ENCODE measurements around the gene ACSS3. TPM values are rescaled to one million over a fixed set of nuclear protein-coding genes. Genes with fewer than 3 reads are reported as not detected.

ACSS3 gene
- total RNA-seq, 2 donors from 2014 or later: 20.3 to 32.3 TPM

GRCh38 chr12:81146228-81147225 lies 68.6 kb downstream of the ACSS3 start:
- Histone ChIP-seq H3K4me3 (no peak overlapping the region), H3K27me3 (no peaks in the 10 kb centered on the region), H3K27ac (no peak overlapping the region), H3K4me1 (no peaks in the 10 kb centered on the region), H3K36me3 (no peaks in the 10 kb centered on the region), H3K9me3 (no peaks in the 10 kb centered on the region)
- TF ChIP-seq CTCF (IDR thresholded peaks at IDR 0.05): no peak
- DNase-seq (ENCODE audit: low spot score): no peak

- no peaks in the 10 kb centered on the region for H3K27me3 ChIP-seq
- no peak overlapping the region for H3K4me3 ChIP-seq
- TF ChIP-seq CTCF (IDR thresholded peaks at IDR 0.05): no peak
- no peak overlapping the region for H3K27ac ChIP-seq
- H3K36me3 ChIP-seq: peaks cover 5% of the 10 kb centered on the region
- H3K9me3 ChIP-seq: no peaks in the 10 kb centered on the region
- no peak for DNase-seq (ENCODE audit: low spot score)
- no peaks in the 10 kb centered on the region for H3K4me1 ChIP-seq
Observed at GRCh38 chr12:81147292-81147919, 69.5 kb downstream of the ACSS3 start.

- no peak for TF ChIP-seq CTCF (IDR thresholded peaks at IDR 0.05)
- H3K4me3 ChIP-seq: no peak overlapping the region
- no peaks in the 10 kb centered on the region for H3K4me1 ChIP-seq
- no peak for DNase-seq (ENCODE audit: low spot score)
- H3K27ac ChIP-seq: no peak overlapping the region
- peaks cover 9% of the 10 kb centered on the region for H3K36me3 ChIP-seq
- no peaks in the 10 kb centered on the region for H3K9me3 ChIP-seq
- no peaks in the 10 kb centered on the region for H3K27me3 ChIP-seq
Observed at GRCh38 chr12:81150382-81150781, 72.5 kb downstream of the ACSS3 start.

- DNase-seq (ENCODE audit: low spot score): no peak
- no peaks in the 10 kb centered on the region for H3K9me3 ChIP-seq
- H3K4me1 ChIP-seq: no peaks in the 10 kb centered on the region
- no peak overlapping the region for H3K4me3 ChIP-seq
- no peak overlapping the region for H3K27ac ChIP-seq
- H3K27me3 ChIP-seq: no peaks in the 10 kb centered on the region
- peaks cover 16% of the 10 kb centered on the region for H3K36me3 ChIP-seq
- TF ChIP-seq CTCF (IDR thresholded peaks at IDR 0.05): no peak
Observed at GRCh38 chr12:81159856-81160255, 82.0 kb downstream of the ACSS3 start.

- Histone ChIP-seq H3K27ac (no peak overlapping the region), H3K27me3 (no peaks in the 10 kb centered on the region), H3K36me3 (peaks cover 10% of the 10 kb centered on the region), H3K4me3 (no peak overlapping the region), H3K4me1 (no peaks in the 10 kb centered on the region), H3K9me3 (no peaks in the 10 kb centered on the region)
- TF ChIP-seq CTCF (IDR thresholded peaks at IDR 0.05): no peak
- DNase-seq (ENCODE audit: low spot score): no peak
Observed at GRCh38 chr12:81161680-81162079, 83.8 kb downstream of the ACSS3 start.
